HepG2 (cell line): ENCODE results near the gene NFIL3. TPM values are rescaled to one million over a fixed set of nuclear protein-coding genes. Genes with fewer than 3 reads are reported as not detected.

Experiments used
- ATAC-seq: fragments of 200-7000 bp; cut with Tn5 transposase; 3 replicates; pipeline ENCODE4 v1.9.1; 2020; ENCODE audit warnings: mild to moderate bottlenecking, moderate library complexity
- BruUV-seq: library from RNA; stranded (reverse); fragments of 400-500 nt; replicated peaks from 2 replicates; lab custom pipeline; 2021; lab: Mats Ljungman, UMichigan
- CTCF ChIA-PET: fragments of 300-600 bp; formaldehyde crosslinking; extraction: SDS; loops from one replicate; lab custom pipeline; 2021; ENCODE audit warnings: low total read pairs, inconsistent platforms, low intra/inter-chr PET ratio; lab: Yijun Ruan, JAX
- POLR2A ChIA-PET: fragments of 350-600 bp; sonication (Branson Sonifier 250); formaldehyde crosslinking; loops from one replicate; lab custom pipeline; 2020; ENCODE audit warnings: antibody characterized with exemption, inconsistent platforms; lab: Yijun Ruan, JAX
- DNase-seq: peaks from one replicate; pipeline ENCODE4 v3.0.0-alpha.2; 2015; ENCODE audit warnings: low spot score
- FAIRE-seq: peaks from 3 replicates; lab custom pipeline; 2011; peaks lifted over from hg19 to GRCh38; lab: Jason Lieb, UNC
- H2AFZ ChIP-seq: one replicate; pipeline ENCODE4 v1.6.1; 2011; ENCODE audit warnings: low read length, inconsistent platforms
- H3K27ac ChIP-seq: fragments of 300-600 bp; 3 replicates; pipeline ENCODE4 v1.8.0; 2011; ENCODE audit warnings: mixed run types, mild to moderate bottlenecking, mixed read lengths, low read length, inconsistent platforms; ENCODE audit not compliant: insufficient read depth; ENCODE audit errors: extremely low read length
- H3K27me3 ChIP-seq, 2 experiments: fragments of 200-600 bp in 1 of 2; 2 replicates in 1 of 2; 3 replicates in 1 of 2; pipeline versions ENCODE4 v1.6.0 to v1.8.0; 2011; ENCODE audit warnings: low read length in 2 of 2, mild to moderate bottlenecking in 2 of 2, moderate library complexity in 2 of 2, inconsistent platforms in 1 of 2; ENCODE audit not compliant: insufficient read depth in 2 of 2, control insufficient read depth in 1 of 2
- H3K36me3 ChIP-seq, 2 experiments: fragments of 200-600 bp in 1 of 2; replicated peaks in 1 of 2; 2 replicates in 1 of 2; 3 replicates in 1 of 2; pipeline versions ENCODE4 v1.5.1 to v1.8.0; 2011; ENCODE audit warnings: low read length in 2 of 2, inconsistent platforms in 1 of 2; ENCODE audit not compliant: insufficient read depth in 2 of 2, control insufficient read depth in 1 of 2
- H3K4me1 ChIP-seq: 2 replicates; pipeline ENCODE4 v1.5.1; 2012; ENCODE audit warnings: low read length, inconsistent platforms; ENCODE audit not compliant: insufficient read depth
- H3K4me2 ChIP-seq: 2 replicates; pipeline ENCODE4 v1.6.0; 2011; ENCODE audit warnings: low read depth, low read length, inconsistent platforms
- H3K4me3 ChIP-seq, 3 experiments: fragments of 200-600 bp in 1 of 3; sonication (generic), shearing (Covaris generic) in 1 of 3; replicated peaks in 1 of 3; 2 replicates each; pipeline ENCODE4 v1.5.1; 2011 to 2016; ENCODE audit warnings: low read length in 3 of 3, inconsistent platforms in 2 of 3, low read depth in 2 of 3, mild to moderate bottlenecking in 2 of 3, control low read depth in 1 of 3, mixed read lengths in 1 of 3; ENCODE audit not compliant: insufficient read depth in 1 of 3
- H3K79me2 ChIP-seq: one replicate; pipeline ENCODE4 v1.6.1; 2011; ENCODE audit warnings: low read length, inconsistent platforms; ENCODE audit not compliant: insufficient read depth
- H3K9ac ChIP-seq: 2 replicates; pipeline ENCODE4 v1.6.0; 2011; ENCODE audit warnings: mild to moderate bottlenecking, low read depth, low read length, inconsistent platforms; ENCODE audit not compliant: insufficient read depth
- H3K9me3 ChIP-seq: 2 replicates; pipeline ENCODE4 v1.5.1; 2012; ENCODE audit warnings: mild to moderate bottlenecking, low read length
- H4K20me1 ChIP-seq: 2 replicates; pipeline ENCODE4 v1.6.0; 2011; ENCODE audit warnings: inconsistent platforms, mild to moderate bottlenecking, low read length, moderate library complexity; ENCODE audit not compliant: insufficient read depth
- ARHGAP35 ChIP-seq: sonication (generic); formaldehyde crosslinking; IDR thresholded peaks from 2 replicates; pipeline ENCODE4 v1.9.0; 2022; ENCODE audit warnings: mild to moderate bottlenecking, inconsistent platforms, moderate library complexity, missing genetic modification reagents, borderline replicate concordance
- DR1 ChIP-seq: sonication (generic); formaldehyde crosslinking; IDR thresholded peaks from 2 replicates; pipeline ENCODE4 v1.8.0; 2021; ENCODE audit warnings: mild to moderate bottlenecking, missing genetic modification reagents, inconsistent platforms
- HIVEP1 ChIP-seq: sonication (generic); formaldehyde crosslinking; IDR thresholded peaks from 2 replicates; pipeline ENCODE4 v1.4.0; 2020; ENCODE audit warnings: mild to moderate bottlenecking, missing genetic modification reagents
- MBNL3 ChIP-seq: fragments of 250-450 bp; sonication (Bioruptor Pico); conservative IDR thresholded peaks from 2 replicates; pipeline ENCODE4 v1.8.0; 2022; ENCODE audit warnings: mild to moderate bottlenecking, inconsistent platforms
- NR2F2 ChIP-seq: IDR thresholded peaks from 2 replicates; pipeline ENCODE4 v1.6.1; 2012; ENCODE audit warnings: low read depth, inconsistent platforms, borderline replicate concordance
- ZNF234 ChIP-seq: sonication (generic); formaldehyde crosslinking; conservative IDR thresholded peaks from 2 replicates; pipeline ENCODE4 v1.5.1; 2020; ENCODE audit warnings: mild to moderate bottlenecking, missing genetic modification reagents
- ZNF629 ChIP-seq: sonication (generic); formaldehyde crosslinking; conservative IDR thresholded peaks from 2 replicates; pipeline ENCODE4 v1.5.0; 2020; ENCODE audit warnings: missing genetic modification reagents
- WGBS: methylation state at CpG from one replicate; pipeline ENCODE4 v1.1.6; 2017; ENCODE audit warnings: low lambda C conversion rate; 5-methylcytosine and 5-hydroxymethylcytosine counted together
- in situ Hi-C: cut with HindIII; loops from 2 replicates; pipeline ENCODE4 v1.10.0; 2017; ENCODE audit warnings: low pct_unique_long_range_greater_than_20kb; ENCODE audit not compliant: extremely low pct_ligation_motif_present
- intact Hi-C: fragments of 100-400 bp; cut with micrococcal nuclease; formaldehyde crosslinking; loops from one replicate; pipeline ENCODE4 v1.10.0; 2022; ENCODE audit not compliant: unreplicated experiment
- polyA plus RNA-seq, 8 experiments: library from polyadenylated mRNA; depleted of rRNA in 3 of 8; stranded (reverse) in 7 of 8; unstranded in 1 of 8; fragments of >200 nt; fragmentation: Illumina TruSeq in 4 of 8; extraction: Trizol in 4 of 8; gene quantifications; 2 replicates each; pipeline versions ENCODE4 v1.2.1 to v1.2.3, GENCODE V29; 2011 to 2016; ENCODE audit warnings: low read depth in 4 of 8, missing spikeins in 1 of 8, mixed read lengths in 1 of 8; ENCODE audit not compliant: insufficient read depth in 1 of 8
- total RNA-seq, 5 experiments: library from RNA; depleted of rRNA; stranded (reverse); fragments of >200 nt; fragmentation: Illumina TruSeq; extraction: Trizol; gene quantifications; 2 replicates each; pipeline ENCODE4 v1.2.3, GENCODE V29; 2016; ENCODE audit warnings: low read depth in 1 of 5
- TF ChIP-seq, protein P1 (sequence below): sonication (generic); formaldehyde crosslinking; IDR thresholded peaks from 2 replicates; pipeline ENCODE4 v1.8.0; 2022; ENCODE audit warnings: mild to moderate bottlenecking, missing genetic modification reagents; ENCODE audit not compliant: insufficient replicate concordance

The NFIL3 gene
- total and polyA plus RNA-seq, 2 of the 13 experiments (the other 11 are each of a cell fraction or from before 2014, with no cell fraction given), result 46.6 to 54.2 TPM

GRCh38 chr9:91378695-91379127 is 44.9 kb downstream of the NFIL3 start:
- Histone ChIP-seq H3K9me3 (peaks cover 9% of the 10 kb centered on the region), H3K4me1 (no peaks in the 10 kb centered on the region), H3K36me3 (no peaks in the 10 kb centered on the region), H3K27ac (no peak overlapping the region), H2AFZ (no peak overlapping the region), H3K27me3 (no peaks in the 10 kb centered on the region), H3K4me2 (no peak overlapping the region), H4K20me1 (no peaks in the 10 kb centered on the region), H3K9ac (no peak overlapping the region), H3K4me3 (no peak overlapping the region), H3K79me2 (no peaks in the 10 kb centered on the region)
- ChIA-PET CTCF (no interaction called here), POLR2A (no interaction called here)
- no peak for DNase-seq
- TF ChIP-seq, protein P1, sequence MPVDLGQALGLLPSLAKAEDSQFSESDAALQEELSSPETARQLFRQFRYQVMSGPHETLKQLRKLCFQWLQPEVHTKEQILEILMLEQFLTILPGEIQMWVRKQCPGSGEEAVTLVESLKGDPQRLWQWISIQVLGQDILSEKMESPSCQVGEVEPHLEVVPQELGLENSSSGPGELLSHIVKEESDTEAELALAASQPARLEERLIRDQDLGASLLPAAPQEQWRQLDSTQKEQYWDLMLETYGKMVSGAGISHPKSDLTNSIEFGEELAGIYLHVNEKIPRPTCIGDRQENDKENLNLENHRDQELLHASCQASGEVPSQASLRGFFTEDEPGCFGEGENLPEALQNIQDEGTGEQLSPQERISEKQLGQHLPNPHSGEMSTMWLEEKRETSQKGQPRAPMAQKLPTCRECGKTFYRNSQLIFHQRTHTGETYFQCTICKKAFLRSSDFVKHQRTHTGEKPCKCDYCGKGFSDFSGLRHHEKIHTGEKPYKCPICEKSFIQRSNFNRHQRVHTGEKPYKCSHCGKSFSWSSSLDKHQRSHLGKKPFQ (CRISPR knock-in tag), result no peak
- no peak for TF ChIP-seq ZNF234 (CRISPR knock-in tag)
- no peak for TF ChIP-seq NR2F2
- TF ChIP-seq ZNF629 (CRISPR knock-in tag), result peak; percentile 67
- no peak for TF ChIP-seq HIVEP1 (CRISPR knock-in tag)
- TF ChIP-seq MBNL3 (CRISPR knock-in tag), result no peak
- TF ChIP-seq ARHGAP35 (CRISPR knock-in tag), result no peak
- TF ChIP-seq DR1 (CRISPR knock-in tag), result no peak
- no TSS peak for BruUV-seq
- FAIRE-seq, result no peak
- intact Hi-C loops (no loop called here), in situ Hi-C loops (no loop called here)
- ATAC-seq, result no peak
- 29% methylated on average over 2 of the region's 2 CpGs for WGBS
